ENCODE data around the gene FANCE. TPM values are rescaled to one million over a fixed set of nuclear protein-coding genes. Genes with fewer than 3 reads are reported as not detected.

The FANCE gene
- total RNA-seq, 1 experiment from 2014 or later, result 13.3 TPM

- H3K9me3 Mint-ChIP-seq (ENCODE audit: unreplicated experiment), result no peaks in the 10 kb centered on the region
- intact Hi-C loops (cut with micrococcal nuclease), result no loop called here
- H3K4me3 Mint-ChIP-seq (ENCODE audit: unreplicated experiment), result peak overlapping the region; percentile 74
- no peak overlapping the region for H3K27ac Mint-ChIP-seq (ENCODE audit: low read depth, unreplicated experiment)
- CTCF ChIA-PET, result interaction anchor here (0.6 to 9.4 kb wide), 9 partner anchors 12 to 165 kb away, joined by 3 to 146 read pairs (median 6); partner anchors contain the start of genes DEF6, PPARD and RPL10A
- no TSS peak for BruUV-seq (replicated peaks)
- TF ChIP-seq, protein P1, sequence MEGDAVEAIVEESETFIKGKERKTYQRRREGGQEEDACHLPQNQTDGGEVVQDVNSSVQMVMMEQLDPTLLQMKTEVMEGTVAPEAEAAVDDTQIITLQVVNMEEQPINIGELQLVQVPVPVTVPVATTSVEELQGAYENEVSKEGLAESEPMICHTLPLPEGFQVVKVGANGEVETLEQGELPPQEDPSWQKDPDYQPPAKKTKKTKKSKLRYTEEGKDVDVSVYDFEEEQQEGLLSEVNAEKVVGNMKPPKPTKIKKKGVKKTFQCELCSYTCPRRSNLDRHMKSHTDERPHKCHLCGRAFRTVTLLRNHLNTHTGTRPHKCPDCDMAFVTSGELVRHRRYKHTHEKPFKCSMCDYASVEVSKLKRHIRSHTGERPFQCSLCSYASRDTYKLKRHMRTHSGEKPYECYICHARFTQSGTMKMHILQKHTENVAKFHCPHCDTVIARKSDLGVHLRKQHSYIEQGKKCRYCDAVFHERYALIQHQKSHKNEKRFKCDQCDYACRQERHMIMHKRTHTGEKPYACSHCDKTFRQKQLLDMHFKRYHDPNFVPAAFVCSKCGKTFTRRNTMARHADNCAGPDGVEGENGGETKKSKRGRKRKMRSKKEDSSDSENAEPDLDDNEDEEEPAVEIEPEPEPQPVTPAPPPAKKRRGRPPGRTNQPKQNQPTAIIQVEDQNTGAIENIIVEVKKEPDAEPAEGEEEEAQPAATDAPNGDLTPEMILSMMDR (IDR thresholded peaks at IDR 0.05; ENCODE audit: unreplicated experiment), result no peak
- DNase-seq (ENCODE audit: unreplicated experiment), result no peak
- POLR2A ChIA-PET, result interaction anchor here (0.9 to 8.8 kb wide), 10 partner anchors 18 to 231 kb away, joined by 3 to 198 read pairs (median 5); partner anchors contain the start of genes DEF6, PPARD and RPL10A
- H3K36me3 Mint-ChIP-seq (ENCODE audit: insufficient read depth, unreplicated experiment), result peaks cover 8% of the 10 kb centered on the region
- peaks cover 26% of the 10 kb centered on the region for H3K4me1 Mint-ChIP-seq (ENCODE audit: insufficient read depth, unreplicated experiment)
- no peaks in the 10 kb centered on the region for H3K27me3 Mint-ChIP-seq (ENCODE audit: insufficient read depth, unreplicated experiment)
Observed at GRCh38 chr6:35451354-35452182, 570 bp upstream of the FANCE start.

DNA sequence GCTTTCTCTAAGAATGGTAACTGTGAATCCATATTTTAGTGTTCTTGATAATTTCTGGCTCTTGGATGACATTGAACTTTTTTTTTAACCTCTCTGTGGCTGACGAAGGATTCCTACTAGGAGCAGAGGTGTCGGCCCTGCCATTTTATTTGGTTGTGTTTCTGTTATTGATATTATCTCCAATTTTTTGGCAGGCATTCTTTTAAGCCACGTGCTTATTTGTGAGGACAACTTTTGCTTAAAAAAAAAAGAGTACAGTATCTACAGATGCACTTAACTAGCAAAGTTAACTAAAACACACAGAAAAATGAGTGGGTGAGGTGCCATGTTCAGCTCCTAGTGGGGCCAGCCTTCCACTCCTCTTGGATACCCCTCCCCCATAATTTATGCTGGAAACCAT, 1.1 kb downstream of the FANCE start:
- TF ChIP-seq, protein P1 (IDR thresholded peaks at IDR 0.05; ENCODE audit: unreplicated experiment), result no peak
- ChIA-PET POLR2A (interaction anchor here (0.7 to 8.8 kb wide), 11 partner anchors 17 to 230 kb away, joined by 3 to 198 read pairs (median 9); partner anchors contain the start of genes DEF6, PPARD, RPL10A and TEAD3), CTCF (interaction anchor here (0.7 to 9.4 kb wide), 6 partner anchors 13 to 168 kb away, joined by 3 to 146 read pairs (median 6); partner anchors contain the start of genes PPARD and RPL10A)
- Mint-ChIP-seq H3K9me3 (ENCODE audit: unreplicated experiment) (no peaks in the 10 kb centered on the region), H3K27ac (ENCODE audit: low read depth, unreplicated experiment) (peak overlapping the region; percentile 83), H3K36me3 (ENCODE audit: insufficient read depth, unreplicated experiment) (peaks cover 22% of the 10 kb centered on the region), H3K4me1 (ENCODE audit: insufficient read depth, unreplicated experiment) (peaks cover 26% of the 10 kb centered on the region), H3K27me3 (ENCODE audit: insufficient read depth, unreplicated experiment) (no peaks in the 10 kb centered on the region), H3K4me3 (ENCODE audit: unreplicated experiment) (peak overlapping the region; percentile 74)
- TSS peak; percentile 38 for BruUV-seq (replicated peaks)
- intact Hi-C loops (cut with micrococcal nuclease), result no loop called here
- DNase-seq (ENCODE audit: unreplicated experiment), result no peak

DNA sequence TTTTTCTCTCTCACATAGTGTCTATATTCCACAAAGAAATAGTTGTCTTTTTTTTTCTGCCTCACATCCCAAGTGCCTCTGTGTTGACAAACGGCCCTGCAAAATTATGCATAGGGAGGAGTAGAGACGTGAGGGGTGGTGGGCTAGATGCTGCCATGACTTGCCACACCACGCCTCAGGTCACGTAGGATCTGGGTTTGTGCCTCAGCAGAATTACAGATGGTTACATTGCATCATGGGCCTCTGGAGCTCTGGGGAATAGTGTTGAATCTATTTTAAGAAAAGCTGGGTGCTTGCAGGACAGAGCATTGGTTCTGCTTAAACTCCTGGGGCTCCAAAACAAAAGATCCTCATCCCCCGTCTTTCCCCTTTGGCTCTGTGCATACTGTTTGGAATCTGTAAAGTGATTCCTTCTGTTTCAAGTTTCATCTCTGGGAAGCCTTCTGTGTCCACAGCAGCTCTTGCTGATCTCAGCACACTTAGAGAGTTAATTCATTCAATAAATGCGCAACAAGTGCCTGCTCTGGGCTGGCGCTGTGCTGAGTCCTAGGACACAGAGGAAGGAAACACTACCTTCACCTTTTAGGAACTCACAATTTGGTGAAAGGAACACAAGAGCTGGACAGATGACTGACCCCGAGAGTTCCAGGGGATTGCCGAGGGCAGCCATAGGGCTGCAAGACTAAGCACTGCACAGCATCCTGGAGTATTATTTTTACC, 2.4 kb downstream of the FANCE start:
- ChIA-PET POLR2A (interaction anchor here (0.6 to 8.8 kb wide), 20 partner anchors 9 to 465 kb away, joined by 3 to 198 read pairs (median 5); partner anchors contain the start of genes DEF6, PPARD, RPL10A and TEAD3), CTCF (interaction anchor here (0.6 to 9.4 kb wide), 10 partner anchors 11 to 111 kb away, joined by 3 to 146 read pairs (median 4); partner anchors contain the start of genes PPARD and RPL10A)
- no TSS peak for BruUV-seq (replicated peaks)
- no peaks in the 10 kb centered on the region for H3K27me3 Mint-ChIP-seq (ENCODE audit: insufficient read depth, unreplicated experiment)
- TF ChIP-seq, protein P1 (IDR thresholded peaks at IDR 0.05; ENCODE audit: unreplicated experiment), result no peak
- DNase-seq (ENCODE audit: unreplicated experiment), result peak; percentile 54
- H3K27ac Mint-ChIP-seq (ENCODE audit: low read depth, unreplicated experiment), result peak overlapping the region; percentile 83
- H3K4me1 Mint-ChIP-seq (ENCODE audit: insufficient read depth, unreplicated experiment), result peaks cover 26% of the 10 kb centered on the region
- peaks cover 34% of the 10 kb centered on the region for H3K36me3 Mint-ChIP-seq (ENCODE audit: insufficient read depth, unreplicated experiment)
- no peaks in the 10 kb centered on the region for H3K9me3 Mint-ChIP-seq (ENCODE audit: unreplicated experiment)
- peak overlapping the region; percentile 74 for H3K4me3 Mint-ChIP-seq (ENCODE audit: unreplicated experiment)
- intact Hi-C loops (cut with micrococcal nuclease), result loop anchor here (1.0 kb wide), 1 partner anchor 14 kb away; the partner anchor contains the start of gene RPL10A
